ENCODE results near the gene MCM3. TPM values are rescaled to one million over a fixed set of nuclear protein-coding genes. Genes with fewer than 3 reads are reported as not detected.

Gene MCM3
- polyA plus RNA-seq, 1 donor (not counting 4 experiments of a cell fraction or from before 2014, with no cell fraction given): 60.9 TPM

- TF ChIP-seq EZH2 (IDR thresholded peaks at IDR 0.05; ENCODE audit: low read length) (no peak), CTCF (optimal IDR thresholded peaks at IDR 0.05 in 1 of 3, IDR thresholded peaks at IDR 0.05 in 1 of 3, conservative IDR thresholded peaks at IDR 0.05 in 1 of 3; ENCODE audit: extremely low read depth in 1 of 3, insufficient read depth in 2 of 3, low read length in 3 of 3) (no peak)
- dilution Hi-C loops (cut with MboI; ENCODE audit: extremely low pct_ligation_motif_present, low sequenced_read_pairs): no loop called here
- peaks cover 3% of the 10 kb centered on the region for H3K27me3 ChIP-seq (ENCODE audit: control insufficient read depth, extremely low read depth, insufficient read depth, low read length)
- no peaks in the 10 kb centered on the region for H3K9me1 ChIP-seq (ENCODE audit: control insufficient read depth, extremely low read depth, insufficient read depth, low read length)
- FAIRE-seq (no peak), DNase-seq (ENCODE audit: low read depth, low spot score) (no peak)
- no peak overlapping the region for H3K9ac ChIP-seq (ENCODE audit: control insufficient read depth, extremely low read depth, insufficient read depth, low read length)
- H3K27ac ChIP-seq (ENCODE audit: control insufficient read depth, insufficient read depth, low read length): no peak overlapping the region
- H3K4me1 ChIP-seq (ENCODE audit: control insufficient read depth, extremely low read depth, insufficient read depth, low read length): no peaks in the 10 kb centered on the region
- no peaks in the 10 kb centered on the region for H3K9me3 ChIP-seq (ENCODE audit: control insufficient read depth, low read depth, low read length)
- H3K4me2 ChIP-seq (ENCODE audit: control insufficient read depth, extremely low read depth, insufficient read depth, low read depth, low read length): no peak overlapping the region
- H4K20me1 ChIP-seq (ENCODE audit: control insufficient read depth, extremely low read depth, insufficient read depth, low read length): no peaks in the 10 kb centered on the region
- no peak overlapping the region for H2AFZ ChIP-seq (ENCODE audit: control insufficient read depth, low read length)
- no peaks in the 10 kb centered on the region for H3K79me2 ChIP-seq (ENCODE audit: control insufficient read depth, insufficient read depth, low read length)
- no peaks in the 10 kb centered on the region for H3K36me3 ChIP-seq (ENCODE audit: control insufficient read depth in 2 of 2, extremely low read depth in 1 of 2, insufficient read depth in 2 of 2, low read length in 2 of 2)
- no peak overlapping the region for H3K4me3 ChIP-seq (ENCODE audit: control insufficient read depth in 2 of 3, extremely low read depth in 1 of 3, insufficient read depth in 2 of 3, low read depth in 1 of 3, low read length in 3 of 3)
Measured at GRCh38 chr6:52231406-52232127, 53.0 kb downstream of the MCM3 start.

GRCh38 chr6:52230685-52231084 is 53.9 kb downstream of the MCM3 start:
- TF ChIP-seq EZH2 (IDR thresholded peaks at IDR 0.05; ENCODE audit: low read length) (no peak), CTCF (optimal IDR thresholded peaks at IDR 0.05 in 1 of 3, IDR thresholded peaks at IDR 0.05 in 1 of 3, conservative IDR thresholded peaks at IDR 0.05 in 1 of 3; ENCODE audit: extremely low read depth in 1 of 3, insufficient read depth in 2 of 3, low read length in 3 of 3) (no peak)
- Histone ChIP-seq H3K27me3 (ENCODE audit: control insufficient read depth, extremely low read depth, insufficient read depth, low read length) (peaks cover 3% of the 10 kb centered on the region), H3K27ac (ENCODE audit: control insufficient read depth, insufficient read depth, low read length) (no peak overlapping the region), H3K4me2 (ENCODE audit: control insufficient read depth, extremely low read depth, insufficient read depth, low read depth, low read length) (no peak overlapping the region), H4K20me1 (ENCODE audit: control insufficient read depth, extremely low read depth, insufficient read depth, low read length) (no peaks in the 10 kb centered on the region), H3K4me1 (ENCODE audit: control insufficient read depth, extremely low read depth, insufficient read depth, low read length) (no peaks in the 10 kb centered on the region), H3K4me3 (ENCODE audit: control insufficient read depth in 2 of 3, extremely low read depth in 1 of 3, insufficient read depth in 2 of 3, low read depth in 1 of 3, low read length in 3 of 3) (no peak overlapping the region), H3K79me2 (ENCODE audit: control insufficient read depth, insufficient read depth, low read length) (no peaks in the 10 kb centered on the region), H3K36me3 (ENCODE audit: control insufficient read depth in 2 of 2, extremely low read depth in 1 of 2, insufficient read depth in 2 of 2, low read length in 2 of 2) (no peaks in the 10 kb centered on the region), H3K9ac (ENCODE audit: control insufficient read depth, extremely low read depth, insufficient read depth, low read length) (no peak overlapping the region), H3K9me1 (ENCODE audit: control insufficient read depth, extremely low read depth, insufficient read depth, low read length) (no peaks in the 10 kb centered on the region), H3K9me3 (ENCODE audit: control insufficient read depth, low read depth, low read length) (no peaks in the 10 kb centered on the region), H2AFZ (ENCODE audit: control insufficient read depth, low read length) (no peak overlapping the region)
- no peak for DNase-seq (ENCODE audit: low read depth, low spot score)
- FAIRE-seq: no peak
- dilution Hi-C loops (cut with MboI; ENCODE audit: extremely low pct_ligation_motif_present, low sequenced_read_pairs): no loop called here
